ENCODE measurements around the gene LSM14B.

DNA sequence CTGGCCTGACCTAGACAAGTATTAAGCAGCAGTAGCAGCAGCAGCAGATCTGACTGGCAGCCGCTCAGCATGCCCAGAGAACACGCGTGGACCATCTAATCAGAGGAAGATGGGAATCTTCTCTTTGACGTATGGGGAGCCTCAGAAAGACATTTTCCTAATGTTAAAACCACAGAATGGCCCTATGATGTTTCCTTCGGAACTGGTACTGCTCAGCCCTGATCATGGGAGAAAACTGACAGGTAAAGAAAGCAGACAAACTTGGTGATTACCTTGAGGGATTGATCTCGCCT, 14.8 kb downstream of the LSM14B start:
- TF ChIP-seq, protein P1, sequence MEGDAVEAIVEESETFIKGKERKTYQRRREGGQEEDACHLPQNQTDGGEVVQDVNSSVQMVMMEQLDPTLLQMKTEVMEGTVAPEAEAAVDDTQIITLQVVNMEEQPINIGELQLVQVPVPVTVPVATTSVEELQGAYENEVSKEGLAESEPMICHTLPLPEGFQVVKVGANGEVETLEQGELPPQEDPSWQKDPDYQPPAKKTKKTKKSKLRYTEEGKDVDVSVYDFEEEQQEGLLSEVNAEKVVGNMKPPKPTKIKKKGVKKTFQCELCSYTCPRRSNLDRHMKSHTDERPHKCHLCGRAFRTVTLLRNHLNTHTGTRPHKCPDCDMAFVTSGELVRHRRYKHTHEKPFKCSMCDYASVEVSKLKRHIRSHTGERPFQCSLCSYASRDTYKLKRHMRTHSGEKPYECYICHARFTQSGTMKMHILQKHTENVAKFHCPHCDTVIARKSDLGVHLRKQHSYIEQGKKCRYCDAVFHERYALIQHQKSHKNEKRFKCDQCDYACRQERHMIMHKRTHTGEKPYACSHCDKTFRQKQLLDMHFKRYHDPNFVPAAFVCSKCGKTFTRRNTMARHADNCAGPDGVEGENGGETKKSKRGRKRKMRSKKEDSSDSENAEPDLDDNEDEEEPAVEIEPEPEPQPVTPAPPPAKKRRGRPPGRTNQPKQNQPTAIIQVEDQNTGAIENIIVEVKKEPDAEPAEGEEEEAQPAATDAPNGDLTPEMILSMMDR (IDR thresholded peaks at IDR 0.05) = no peak
- TF ChIP-seq POLR2AphosphoS5 (IDR thresholded peaks at IDR 0.05; ENCODE audit: insufficient read depth in 1 of 2, low read depth in 1 of 2) (no peak), POLR2A (IDR thresholded peaks at IDR 0.05) (no peak)

Measured in vagina (tissue), 2 donors.